Right cardiac atrium (tissue), 5 donors: ENCODE results near the gene RDX. TPM values are rescaled to one million over a fixed set of nuclear protein-coding genes. Genes with fewer than 3 reads are reported as not detected.

Experiments
- ATAC-seq, 2 donors: fragments of 200-7000 bp; cut with Tn5 transposase; one replicate each; pipeline versions ENCODE4 v1.8.0 to v1.9.1; 2020; ENCODE audit warnings: moderate library complexity in 2 of 2, mild to moderate bottlenecking in 1 of 2
- DNase-seq, 3 donors: peaks; one replicate each; pipeline ENCODE4 v3.0.0-alpha.2; 2020
- H3K27ac ChIP-seq: one replicate; pipeline ENCODE4 v1.5.1; 2013; ENCODE audit warnings: mild to moderate bottlenecking, low read length, control low read depth, moderate library complexity
- H3K27me3 ChIP-seq: one replicate; pipeline ENCODE4 v1.6.1; 2013; ENCODE audit not compliant: control insufficient read depth, insufficient read depth
- H3K4me1 ChIP-seq: one replicate; pipeline ENCODE4 v1.6.1; 2013; ENCODE audit warnings: low read length; ENCODE audit not compliant: control insufficient read depth, insufficient read depth
- H3K4me3 ChIP-seq: one replicate; pipeline ENCODE4 v1.5.1; 2013; ENCODE audit warnings: low read length, control low read depth
- H3K9me3 ChIP-seq: one replicate; pipeline ENCODE4 v1.6.1; 2013; ENCODE audit warnings: low read length; ENCODE audit not compliant: control insufficient read depth
- WGBS: extraction: QIAGEN DNeasy Blood & Tissue Kit; methylation state at CpG from one replicate; pipeline ENCODE4 v1.1.7; 2013; 5-methylcytosine and 5-hydroxymethylcytosine counted together
- intact Hi-C, 4 donors: fragments of 100-400 bp; cut with DNase I; formaldehyde crosslinking; loops; one replicate each; pipeline versions ENCODE4 v1.11.0 to v1.14.0; 2022 to 2023
- polyA plus RNA-seq: library from polyadenylated mRNA; stranded (reverse); fragments of 200-250 nt; gene quantifications from one replicate; pipeline ENCODE4 v1.2.3, GENCODE V29; 2013
- total RNA-seq, 4 donors: library from RNA; stranded (reverse); fragmentation: NEBNext Ultra II Directional; extraction: Animal tissue kit (Norgen Biotek cat#: 25700); gene quantifications; one replicate each; pipeline ENCODE4 v1.2.1, GENCODE V29; 2021
- donor health status: healthy with polysubstance abuse.
- donor health status: DM: no; HTN: yes; CAD: no.
- donor health status: DM: no; HTN: no; CAD: no.
- donor health status: DM: no; HTN: yes; CAD: no; lungs with severe emphysema.
- donor health status: DM: yes; HTN: yes; CAD: no.

Gene RDX
- total and polyA plus RNA-seq, 5 donors, result 37.5 to 135 (median 118) TPM

GRCh38 chr11:110305169-110306018 is 9.0 kb upstream of the RDX start:
- ATAC-seq (no peak), DNase-seq (no peak)
- no peak overlapping the region for H3K4me3 ChIP-seq
- no peaks in the 10 kb centered on the region for H3K9me3 ChIP-seq
- intact Hi-C loops, result no loop called here
- no peaks in the 10 kb centered on the region for H3K4me1 ChIP-seq
- no peaks in the 10 kb centered on the region for H3K27me3 ChIP-seq
- no peak overlapping the region for H3K27ac ChIP-seq

- Histone ChIP-seq H3K9me3 (no peaks in the 10 kb centered on the region), H3K27ac (no peak overlapping the region), H3K4me3 (no peak overlapping the region), H3K4me1 (no peaks in the 10 kb centered on the region), H3K27me3 (no peaks in the 10 kb centered on the region)
- ATAC-seq (no peak), DNase-seq (no peak)
- intact Hi-C loops, result no loop called here
- WGBS, result 96% methylated on average over 5 of the region's 5 CpGs
Measured at GRCh38 chr11:110303414-110303826, 7.0 kb upstream of the RDX start.

- DNase-seq (no peak), ATAC-seq (no peak)
- intact Hi-C loops, result no loop called here
- H3K4me3 ChIP-seq, result no peak overlapping the region
- no peaks in the 10 kb centered on the region for H3K4me1 ChIP-seq
- H3K27me3 ChIP-seq, result no peaks in the 10 kb centered on the region
- H3K9me3 ChIP-seq, result no peaks in the 10 kb centered on the region
- H3K27ac ChIP-seq, result no peak overlapping the region
- WGBS, result 97% methylated on average over 4 of the region's 4 CpGs
Measured at GRCh38 chr11:110301577-110301976, 5.2 kb upstream of the RDX start.

DNA sequence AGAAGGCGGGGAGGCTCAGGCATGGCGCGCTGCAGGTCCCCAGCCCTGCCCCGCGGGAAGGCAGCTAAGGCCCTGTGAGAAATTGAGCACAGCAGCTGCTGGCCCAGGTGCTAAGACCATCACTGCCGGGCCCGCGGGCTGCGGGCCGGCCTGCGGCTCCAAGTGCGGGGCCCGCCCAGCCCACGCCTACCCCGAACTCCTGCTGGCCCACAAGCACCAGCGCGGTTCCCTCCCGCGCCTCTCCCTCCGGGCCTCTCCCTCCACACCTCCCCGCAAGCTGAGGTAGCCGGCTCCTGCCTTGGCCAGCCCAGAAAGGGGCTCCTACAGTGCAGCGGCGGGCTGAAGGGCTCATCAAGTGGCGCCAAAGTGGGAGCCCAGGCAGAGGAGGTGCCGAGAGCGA is 4.6 kb upstream of the RDX start:
- Histone ChIP-seq H3K27me3 (no peaks in the 10 kb centered on the region), H3K4me3 (no peak overlapping the region), H3K27ac (no peak overlapping the region), H3K4me1 (no peaks in the 10 kb centered on the region), H3K9me3 (no peaks in the 10 kb centered on the region)
- WGBS, result 97% methylated on average over 27 of the region's 27 CpGs
- intact Hi-C loops, result no loop called here
- DNase-seq (peak in 1 of 3 donors; percentile 50), ATAC-seq (no peak)

DNA sequence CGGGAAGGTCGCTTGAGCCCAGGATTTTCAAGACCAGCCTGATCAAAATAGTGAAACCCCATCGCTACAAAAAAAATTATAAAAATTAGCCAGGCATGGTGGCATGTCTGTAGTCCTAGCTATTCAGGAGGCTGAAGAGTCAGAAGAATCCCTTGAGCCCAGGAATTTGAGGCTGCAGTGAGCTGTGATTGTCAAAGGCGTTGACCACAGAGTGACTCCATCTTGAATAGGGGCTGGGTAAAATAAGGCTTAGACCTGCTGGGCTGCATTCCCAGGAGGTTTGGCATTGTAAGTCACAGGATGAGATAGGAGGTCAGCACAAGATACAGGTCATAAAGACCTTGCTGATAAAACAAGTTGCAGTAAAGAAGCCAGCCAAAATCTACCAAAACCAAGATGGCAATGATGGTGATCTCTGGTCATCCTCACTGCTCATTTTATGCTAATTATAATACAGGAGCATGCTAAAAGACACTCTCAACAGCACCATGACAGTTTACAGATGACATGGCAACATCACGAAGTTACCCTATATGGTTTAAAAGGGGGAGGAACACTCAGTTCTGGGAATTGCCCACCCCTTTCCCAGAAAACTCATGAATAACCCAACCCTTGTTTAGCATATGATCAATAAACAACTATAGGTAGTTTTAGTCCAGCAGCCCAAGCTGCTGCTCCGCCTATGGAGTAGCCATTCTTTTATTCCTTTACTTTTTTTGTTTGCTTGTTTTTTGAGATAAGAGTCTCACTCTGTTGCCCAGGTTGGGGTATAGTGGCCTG is 2.8 kb upstream of the RDX start:
- H3K27me3 ChIP-seq, result no peaks in the 10 kb centered on the region
- H3K4me3 ChIP-seq, result no peak overlapping the region
- DNase-seq, result no peak
- WGBS, result 92% methylated on average over 6 of the region's 6 CpGs
- no peaks in the 10 kb centered on the region for H3K4me1 ChIP-seq
- ATAC-seq, result no peak
- no peaks in the 10 kb centered on the region for H3K9me3 ChIP-seq
- no peak overlapping the region for H3K27ac ChIP-seq
- intact Hi-C loops, result loop anchor here in 2 of 4 donors (10.0 kb wide), 1 partner anchor 66 kb away; no protein-coding TSS in a partner anchor

DNA sequence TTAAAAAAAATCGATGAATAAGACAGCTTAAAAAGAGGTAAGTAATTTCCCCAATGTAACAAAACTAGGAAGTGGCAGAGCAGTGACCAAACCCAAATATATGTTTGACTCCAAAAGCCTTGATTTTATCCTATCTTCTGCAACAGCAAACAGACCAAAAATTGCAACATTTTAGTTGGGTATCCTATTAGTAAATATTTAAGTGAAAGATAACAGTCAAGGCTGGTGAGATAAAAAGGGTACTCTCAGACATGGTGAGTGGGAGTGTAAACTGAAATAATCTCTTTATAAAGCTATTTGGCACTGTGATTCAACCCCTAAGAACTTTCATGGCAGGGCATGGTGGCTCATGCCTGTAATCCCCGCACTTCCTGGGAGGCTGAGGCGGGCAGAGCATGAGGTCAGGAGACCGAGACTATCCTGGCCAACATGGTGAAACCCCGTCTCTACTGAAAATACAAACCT is 1.9 kb upstream of the RDX start:
- no peak overlapping the region for H3K27ac ChIP-seq
- 84% methylated on average over 5 of the region's 5 CpGs for WGBS
- no peaks in the 10 kb centered on the region for H3K9me3 ChIP-seq
- H3K4me3 ChIP-seq, result no peak overlapping the region
- no peaks in the 10 kb centered on the region for H3K27me3 ChIP-seq
- no peaks in the 10 kb centered on the region for H3K4me1 ChIP-seq
- ATAC-seq (no peak), DNase-seq (no peak)
- intact Hi-C loops, result loop anchor here in 2 of 4 donors (10.0 kb wide), 1 partner anchor 66 kb away; no protein-coding TSS in a partner anchor

- no peak for DNase-seq
- H3K27ac ChIP-seq, result no peak overlapping the region
- no peak overlapping the region for H3K4me3 ChIP-seq
- H3K27me3 ChIP-seq, result no peaks in the 10 kb centered on the region
- intact Hi-C loops, result loop anchor here in 2 of 4 donors (10.0 kb wide), 1 partner anchor 67 kb away; no protein-coding TSS in a partner anchor
- H3K4me1 ChIP-seq, result no peaks in the 10 kb centered on the region
- H3K9me3 ChIP-seq, result no peaks in the 10 kb centered on the region
- 87% methylated on average over 3 of the region's 3 CpGs for WGBS
- no peak for ATAC-seq
Measured at GRCh38 chr11:110297726-110298300, 1.4 kb upstream of the RDX start.

- H3K4me3 ChIP-seq, result peak overlapping the region; percentile 86
- H3K27ac ChIP-seq, result peak overlapping the region; percentile 86
- ATAC-seq (no peak), DNase-seq (no peak)
- WGBS, result 43% methylated on average over 10 of the region's 10 CpGs
- intact Hi-C loops, result loop anchor here in 2 of 4 donors (10.0 kb wide), 1 partner anchor 68 kb away; no protein-coding TSS in a partner anchor
- no peaks in the 10 kb centered on the region for H3K4me1 ChIP-seq
- no peaks in the 10 kb centered on the region for H3K9me3 ChIP-seq
- no peaks in the 10 kb centered on the region for H3K27me3 ChIP-seq
Measured at GRCh38 chr11:110297076-110297725, 787 bp upstream of the RDX start.

GRCh38 chr11:110295531-110296225 is 736 bp downstream of the RDX start:
- H3K27ac ChIP-seq, result peak overlapping the region; percentile 76
- DNase-seq, result peak; percentile 57 to 84 (median 79)
- peak overlapping the region; percentile 86 for H3K4me3 ChIP-seq
- WGBS, result 0% methylated on average over 39 of the region's 39 CpGs
- intact Hi-C loops, result loop anchor here in 2 of 4 donors (10.0 kb wide), 1 partner anchor 69 kb away; no protein-coding TSS in a partner anchor
- H3K9me3 ChIP-seq, result no peaks in the 10 kb centered on the region
- no peaks in the 10 kb centered on the region for H3K27me3 ChIP-seq
- peak; percentile 70 to 72 for ATAC-seq
- peaks cover 2% of the 10 kb centered on the region for H3K4me1 ChIP-seq

GRCh38 chr11:110295086-110295485 is 1.3 kb downstream of the RDX start:
- Histone ChIP-seq H3K4me1 (peaks cover 2% of the 10 kb centered on the region), H3K27ac (no peak overlapping the region), H3K27me3 (no peaks in the 10 kb centered on the region), H3K9me3 (no peaks in the 10 kb centered on the region), H3K4me3 (peak overlapping the region; percentile 86)
- ATAC-seq (no peak), DNase-seq (no peak)
- 9% methylated on average over 4 of the region's 4 CpGs for WGBS
- intact Hi-C loops, result loop anchor here in 2 of 4 donors (10.0 kb wide), 1 partner anchor 70 kb away; no protein-coding TSS in a partner anchor
